Mesothelial cell of epicardium (in vitro differentiated cells): ENCODE data around the gene KLF16. TPM values are rescaled to one million over a fixed set of nuclear protein-coding genes. Genes with fewer than 3 reads are reported as not detected.

ENCODE experiments used
- DNase-seq, 2 experiments: peaks; one replicate each; pipeline ENCODE4 v3.0.0; 2021; ENCODE audit warnings: low spot score in 2 of 2; ENCODE audit not compliant: unreplicated experiment in 2 of 2
- H3K27ac Mint-ChIP-seq: 2 replicates; pipeline ENCODE4 v1.8.0; 2021; ENCODE audit warnings: mixed read lengths
- H3K27me3 Mint-ChIP-seq: 2 replicates; pipeline ENCODE4 v1.8.0; 2021; ENCODE audit warnings: low read depth, mixed read lengths
- H3K36me3 Mint-ChIP-seq: 2 replicates; pipeline ENCODE4 v1.8.0; 2021; ENCODE audit warnings: mixed read lengths
- H3K4me1 Mint-ChIP-seq: 2 replicates; pipeline ENCODE4 v1.8.0; 2021; ENCODE audit warnings: mixed read lengths
- H3K4me3 Mint-ChIP-seq: 2 replicates; pipeline ENCODE4 v1.8.0; 2021; ENCODE audit warnings: mild to moderate bottlenecking, moderate library complexity, mixed read lengths
- H3K9me3 Mint-ChIP-seq: 2 replicates; pipeline ENCODE4 v1.8.0; 2021; ENCODE audit warnings: mixed read lengths
- CTCF ChIP-seq: fragments of 200-600 bp; sonication (generic); IDR thresholded peaks from one replicate; pipeline ENCODE4 v1.5.0; 2021; ENCODE audit warnings: antibody characterized with exemption; ENCODE audit not compliant: unreplicated experiment
- total RNA-seq: library from RNA; stranded (reverse); gene quantifications from 3 replicates; pipeline ENCODE4 v1.2.1, GENCODE V29; 2021

Gene KLF16
- total RNA-seq, 1 donor from 2014 or later: 23.5 TPM

- H3K27ac Mint-ChIP-seq: peak overlapping the region; percentile 96
Observed at GRCh38 chr19:1904860-1905109, 41.4 kb upstream of the KLF16 start.

GRCh38 chr19:1902923-1903322 lies 39.5 kb upstream of the KLF16 start:
- no peak for TF ChIP-seq CTCF
- Mint-ChIP-seq H3K36me3 (no peaks in the 10 kb centered on the region), H3K27ac (peak overlapping the region; percentile 96), H3K9me3 (no peaks in the 10 kb centered on the region), H3K4me1 (peaks cover 21% of the 10 kb centered on the region), H3K27me3 (no peaks in the 10 kb centered on the region), H3K4me3 (no peak overlapping the region)
- DNase-seq: no peak

More at GRCh38 chr19:1904860-1905109, 41.4 kb upstream of the KLF16 start:
- DNase-seq: no peak
- Mint-ChIP-seq H3K4me1 (peaks cover 25% of the 10 kb centered on the region), H3K27me3 (no peaks in the 10 kb centered on the region), H3K9me3 (no peaks in the 10 kb centered on the region), H3K36me3 (no peaks in the 10 kb centered on the region), H3K4me3 (peak overlapping the region; percentile 83)
- no peak for TF ChIP-seq CTCF

GRCh38 chr19:1901940-1902404 lies 38.6 kb upstream of the KLF16 start:
- Mint-ChIP-seq H3K4me1 (peaks cover 25% of the 10 kb centered on the region), H3K27ac (peak overlapping the region; percentile 51), H3K9me3 (no peaks in the 10 kb centered on the region), H3K36me3 (no peaks in the 10 kb centered on the region), H3K4me3 (no peak overlapping the region), H3K27me3 (no peaks in the 10 kb centered on the region)
- DNase-seq: no peak
- TF ChIP-seq CTCF: no peak

- Mint-ChIP-seq H3K4me3 (no peak overlapping the region), H3K9me3 (no peaks in the 10 kb centered on the region)
Observed at GRCh38 chr19:1896508-1896907, 33.1 kb upstream of the KLF16 start.

GRCh38 chr19:1893791-1894190 lies 30.4 kb upstream of the KLF16 start:
- peaks cover 5% of the 10 kb centered on the region for H3K4me1 Mint-ChIP-seq
- no peak for DNase-seq
- H3K9me3 Mint-ChIP-seq: no peaks in the 10 kb centered on the region
- H3K27ac Mint-ChIP-seq: peak overlapping the region; percentile 66
- TF ChIP-seq CTCF: no peak
- no peak overlapping the region for H3K4me3 Mint-ChIP-seq
- no peaks in the 10 kb centered on the region for H3K36me3 Mint-ChIP-seq
- no peaks in the 10 kb centered on the region for H3K27me3 Mint-ChIP-seq

More at GRCh38 chr19:1896508-1896907, 33.1 kb upstream of the KLF16 start:
- Mint-ChIP-seq H3K27me3 (no peaks in the 10 kb centered on the region), H3K36me3 (no peaks in the 10 kb centered on the region), H3K27ac (no peak overlapping the region), H3K4me1 (peaks cover 5% of the 10 kb centered on the region)
- TF ChIP-seq CTCF: no peak
- DNase-seq: no peak

GRCh38 chr19:1889907-1890306 lies 26.5 kb upstream of the KLF16 start:
- Mint-ChIP-seq H3K36me3 (no peaks in the 10 kb centered on the region), H3K4me3 (no peak overlapping the region), H3K27me3 (no peaks in the 10 kb centered on the region), H3K27ac (no peak overlapping the region), H3K9me3 (no peaks in the 10 kb centered on the region), H3K4me1 (peaks cover 9% of the 10 kb centered on the region)
- no peak for DNase-seq
- TF ChIP-seq CTCF: no peak
